Ovary (tissue), 3 donors: ENCODE measurements around the gene DST.

ENCODE experiments used
- CTCF ChIP-seq, 3 donors: fragments of 450-650 bp in 2 of 3; fragments of 200-600 bp in 1 of 3; IDR thresholded peaks; one replicate each; pipeline versions ENCODE4 v1.5.1 to v1.8.0; 2016 to 2022; ENCODE audit warnings: antibody characterized with exemption in 3 of 3, mild to moderate bottlenecking in 1 of 3
- EP300 ChIP-seq: sonication (generic); formaldehyde crosslinking; IDR thresholded peaks from one replicate; pipeline ENCODE4 v1.6.1; 2017; ENCODE audit warnings: antibody characterized with exemption
- POLR2A ChIP-seq: fragments of 450-650 bp; IDR thresholded peaks from one replicate; pipeline ENCODE4 v1.6.1; 2017; ENCODE audit warnings: antibody characterized with exemption, mild to moderate bottlenecking, moderate library complexity
- donor health status: DM: no; HTN: no; CAD: no.

DNA sequence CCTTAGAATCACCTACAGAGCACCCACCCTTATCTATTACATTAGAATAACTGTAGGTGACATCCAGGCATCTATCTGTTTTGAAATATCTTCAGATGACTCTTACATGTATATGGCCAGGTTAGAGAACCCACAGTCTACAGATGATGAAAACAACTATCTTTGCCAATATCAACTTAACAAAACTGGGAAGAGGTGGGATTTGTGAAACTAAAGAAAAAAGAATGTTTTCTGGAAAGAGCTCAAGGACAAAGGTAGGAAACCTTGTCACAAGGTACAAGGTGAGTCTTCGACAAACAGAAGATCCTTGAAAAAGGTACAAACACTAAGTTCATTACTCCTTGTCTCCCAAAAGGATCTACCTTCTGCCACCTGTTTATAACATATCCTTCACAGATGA, 47.0 kb upstream of the DST start:
- TF ChIP-seq CTCF (IDR thresholded peaks at IDR 0.05) (no peak), POLR2A (no peak), EP300 (no peak)
